ENCODE measurements around the gene ECM1.

Gene ECM1

DNA sequence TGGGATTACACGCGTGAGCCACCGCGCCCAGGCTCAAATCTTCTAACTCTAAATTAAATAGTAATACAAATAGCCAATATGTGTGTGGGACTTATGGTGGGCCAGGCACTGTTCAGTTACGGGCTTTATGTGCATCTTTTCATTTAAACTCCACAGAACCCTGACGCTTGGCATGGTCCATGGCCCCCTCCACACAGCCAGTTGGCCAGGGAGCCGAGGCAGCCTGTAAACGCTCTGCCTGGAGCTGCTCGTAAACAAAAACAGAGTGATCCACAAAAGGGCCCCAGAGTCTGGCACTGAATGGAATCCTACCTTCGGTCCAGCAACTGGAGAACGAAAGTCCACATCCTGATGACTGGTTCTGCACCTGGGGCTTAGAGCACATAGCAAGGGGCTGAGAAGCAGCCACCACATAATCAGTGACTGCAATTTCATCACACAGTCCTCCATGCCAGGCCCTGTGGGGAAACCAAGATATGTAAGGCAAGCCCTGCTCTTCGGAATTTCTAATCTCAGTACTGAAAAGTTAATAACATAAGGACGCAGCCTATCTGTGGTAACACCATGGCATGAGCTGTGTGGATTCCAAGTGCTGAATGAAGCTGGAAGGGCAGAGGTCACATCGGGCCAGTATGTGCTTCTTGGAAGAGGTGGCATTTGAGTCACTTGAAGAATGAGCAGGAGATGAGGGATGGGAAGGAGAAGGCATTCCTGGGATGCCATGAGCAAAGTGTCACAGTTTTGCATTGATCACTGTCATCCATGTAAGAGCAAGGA, 27.8 kb downstream of the ECM1 start:
- Histone ChIP-seq H3K9ac (ENCODE audit: low read depth, low read length, poor library complexity) (peak overlapping the region; percentile 34), H3K4me1 (ENCODE audit: control insufficient read depth in 2 of 2, insufficient read depth in 1 of 2, low read depth in 1 of 2, low read length in 2 of 2) (peaks cover 3 to 10% of the 10 kb centered on the region in 2 donors), H3K27ac (replicated peaks; ENCODE audit: low read length) (peak overlapping the region; percentile 9), H2AK5ac (ENCODE audit: low read depth, low read length) (no peak overlapping the region), H4K8ac (ENCODE audit: low read depth, low read length) (no peak overlapping the region), H3K23ac (ENCODE audit: low read depth, low read length, poor library complexity) (no peak overlapping the region), H3K18ac (ENCODE audit: low read length) (no peak overlapping the region), H3K79me1 (ENCODE audit: low read depth, low read length) (no peaks in the 10 kb centered on the region), H3K36me3 (replicated peaks in 1 of 2; ENCODE audit: control insufficient read depth in 2 of 2, insufficient read depth in 2 of 2, low read length in 2 of 2) (no peaks in the 10 kb centered on the region), H3K4ac (ENCODE audit: low read length) (no peak overlapping the region), H2BK5ac (ENCODE audit: low read length) (peak overlapping the region; percentile 27), H3K14ac (ENCODE audit: low read length) (no peak overlapping the region), H2BK120ac (ENCODE audit: low read depth, low read length) (no peak overlapping the region), H2AFZ (ENCODE audit: low read length) (no peak overlapping the region), H2BK15ac (ENCODE audit: low read length) (no peak overlapping the region), H3K9me3 (replicated peaks in 1 of 2; ENCODE audit: control insufficient read depth in 2 of 2, insufficient read depth in 1 of 2, low read depth in 1 of 2, low read length in 2 of 2) (no peaks in the 10 kb centered on the region), H3K4me2 (ENCODE audit: insufficient read depth, low read length, poor library complexity, severe bottlenecking) (no peak overlapping the region), H2BK12ac (ENCODE audit: low read length) (no peak overlapping the region), H3K27me3 (ENCODE audit: control insufficient read depth in 3 of 3, insufficient read depth in 3 of 3, low read depth in 1 of 3, low read length in 3 of 3) (no peaks in the 10 kb centered on the region), H3K4me3 (ENCODE audit: low read length in 2 of 2) (no peak overlapping the region), H4K91ac (ENCODE audit: low read depth, low read length, poor library complexity) (no peak overlapping the region)
- no peak for DNase-seq (ENCODE audit: low spot score)
- WGBS, 2 donors (ENCODE audit: extremely low coverage in 2 of 2, insufficient read length in 2 of 2, insufficient replicate concordance in 1 of 2) = no CpG with 5 or more reads among the region's 14 CpGs

- Histone ChIP-seq H3K4ac (ENCODE audit: low read length) (no peak overlapping the region), H2BK12ac (ENCODE audit: low read length) (peak overlapping the region; percentile 84), H3K9ac (ENCODE audit: low read depth, low read length, poor library complexity) (no peak overlapping the region), H3K4me2 (ENCODE audit: insufficient read depth, low read length, poor library complexity, severe bottlenecking) (no peak overlapping the region), H2AK5ac (ENCODE audit: low read depth, low read length) (peak overlapping the region; percentile 84), H2BK120ac (ENCODE audit: low read depth, low read length) (no peak overlapping the region), H3K9me3 (replicated peaks in 1 of 2; ENCODE audit: control insufficient read depth in 2 of 2, insufficient read depth in 1 of 2, low read depth in 1 of 2, low read length in 2 of 2) (no peaks in the 10 kb centered on the region), H3K14ac (ENCODE audit: low read length) (no peak overlapping the region), H2AFZ (ENCODE audit: low read length) (peak overlapping the region; percentile 72), H3K36me3 (replicated peaks in 1 of 2; ENCODE audit: control insufficient read depth in 2 of 2, insufficient read depth in 2 of 2, low read length in 2 of 2) (no peaks in the 10 kb centered on the region), H4K8ac (ENCODE audit: low read depth, low read length) (peak overlapping the region; percentile 43), H3K27me3 (ENCODE audit: control insufficient read depth in 3 of 3, insufficient read depth in 3 of 3, low read depth in 1 of 3, low read length in 3 of 3) (no peaks in the 10 kb centered on the region), H3K27ac (replicated peaks; ENCODE audit: low read length) (no peak overlapping the region), H2BK5ac (ENCODE audit: low read length) (peak overlapping the region; percentile 26), H3K18ac (ENCODE audit: low read length) (peak overlapping the region; percentile 94), H2BK15ac (ENCODE audit: low read length) (peak overlapping the region; percentile 78), H4K91ac (ENCODE audit: low read depth, low read length, poor library complexity) (peak overlapping the region; percentile 19), H3K4me3 (ENCODE audit: low read length in 2 of 2) (no peak overlapping the region), H3K79me1 (ENCODE audit: low read depth, low read length) (no peaks in the 10 kb centered on the region), H3K4me1 (ENCODE audit: control insufficient read depth in 2 of 2, insufficient read depth in 1 of 2, low read depth in 1 of 2, low read length in 2 of 2) (peaks cover 3 to 10% of the 10 kb centered on the region in 2 donors), H3K23ac (ENCODE audit: low read depth, low read length, poor library complexity) (no peak overlapping the region)
- no CpG with 5 or more reads among the region's 12 CpGs for WGBS, 2 donors (ENCODE audit: extremely low coverage in 2 of 2, insufficient read length in 2 of 2, insufficient replicate concordance in 1 of 2)
- DNase-seq (ENCODE audit: low spot score) = no peak
Measured at GRCh38 chr1:150536836-150537731, 29.2 kb downstream of the ECM1 start.

GRCh38 chr1:150537732-150538684, 30.1 kb downstream of the ECM1 start:
- Histone ChIP-seq H3K27me3 (ENCODE audit: control insufficient read depth in 3 of 3, insufficient read depth in 3 of 3, low read depth in 1 of 3, low read length in 3 of 3) (no peaks in the 10 kb centered on the region), H3K4me3 (ENCODE audit: low read length in 2 of 2) (no peak overlapping the region), H2BK5ac (ENCODE audit: low read length) (no peak overlapping the region), H3K79me1 (ENCODE audit: low read depth, low read length) (no peaks in the 10 kb centered on the region), H2AK5ac (ENCODE audit: low read depth, low read length) (peak overlapping the region; percentile 84), H3K23ac (ENCODE audit: low read depth, low read length, poor library complexity) (no peak overlapping the region), H3K4me2 (ENCODE audit: insufficient read depth, low read length, poor library complexity, severe bottlenecking) (no peak overlapping the region), H3K36me3 (replicated peaks in 1 of 2; ENCODE audit: control insufficient read depth in 2 of 2, insufficient read depth in 2 of 2, low read length in 2 of 2) (no peaks in the 10 kb centered on the region), H2AFZ (ENCODE audit: low read length) (peak overlapping the region; percentile 72), H3K9me3 (replicated peaks in 1 of 2; ENCODE audit: control insufficient read depth in 2 of 2, insufficient read depth in 1 of 2, low read depth in 1 of 2, low read length in 2 of 2) (no peaks in the 10 kb centered on the region), H3K18ac (ENCODE audit: low read length) (peak overlapping the region; percentile 94), H4K8ac (ENCODE audit: low read depth, low read length) (peak overlapping the region; percentile 43), H3K4ac (ENCODE audit: low read length) (no peak overlapping the region), H2BK120ac (ENCODE audit: low read depth, low read length) (no peak overlapping the region), H2BK15ac (ENCODE audit: low read length) (peak overlapping the region; percentile 78), H3K4me1 (ENCODE audit: control insufficient read depth in 2 of 2, insufficient read depth in 1 of 2, low read depth in 1 of 2, low read length in 2 of 2) (peaks cover 3 to 7% of the 10 kb centered on the region in 2 donors), H3K27ac (replicated peaks; ENCODE audit: low read length) (no peak overlapping the region), H4K91ac (ENCODE audit: low read depth, low read length, poor library complexity) (no peak overlapping the region), H2BK12ac (ENCODE audit: low read length) (peak overlapping the region; percentile 84), H3K9ac (ENCODE audit: low read depth, low read length, poor library complexity) (peak overlapping the region; percentile 37), H3K14ac (ENCODE audit: low read length) (no peak overlapping the region)
- no peak for DNase-seq (ENCODE audit: low spot score)
- WGBS, 2 donors (ENCODE audit: extremely low coverage in 2 of 2, insufficient read length in 2 of 2, insufficient replicate concordance in 1 of 2) = no CpG with 5 or more reads among the region's 17 CpGs

Data from neuronal stem cell (in vitro differentiated cells).